ENCODE measurements around the gene BCAR1.

Gene BCAR1

GRCh38 chr16:75251280-75252048 is at the start of gene BCAR1:
Gene BCAR1, minus strand, starts transcription at chr16:75251624. Its CDS starts 142 bp downstream, at chr16:75251482.
- H3K4me3 ChIP-seq (ENCODE audit: low read depth, low read length) = peak within 1 kb of the TSS; percentile 78
- no peak for TF ChIP-seq CTCF (IDR thresholded peaks at IDR 0.05; ENCODE audit: low read depth, low read length)
- peak; percentile 89 for DNase-seq (ENCODE audit: low read depth, low spot score)
- in situ Hi-C loops (cut with HindIII; ENCODE audit: low sequenced_read_pairs) = no loop called here

- in situ Hi-C loops (cut with HindIII; ENCODE audit: low sequenced_read_pairs) = no loop called here
- DNase-seq (ENCODE audit: low read depth, low spot score) = no peak
- no peak overlapping the region for H3K4me3 ChIP-seq (ENCODE audit: low read depth, low read length)
- no peak for TF ChIP-seq CTCF (IDR thresholded peaks at IDR 0.05; ENCODE audit: low read depth, low read length)
These were observed 46.8 kb upstream of the BCAR1 start for GRCh38 chr16:75298267-75298666.

- H3K4me3 ChIP-seq (ENCODE audit: low read depth, low read length) = no peak overlapping the region
- in situ Hi-C loops (cut with HindIII; ENCODE audit: low sequenced_read_pairs) = no loop called here
- DNase-seq (ENCODE audit: low read depth, low spot score) = peak; percentile 52
- TF ChIP-seq CTCF (IDR thresholded peaks at IDR 0.05; ENCODE audit: low read depth, low read length) = no peak
These were observed 45.2 kb upstream of the BCAR1 start for GRCh38 chr16:75296606-75297005.

GRCh38 chr16:75294773-75295459 is 43.5 kb upstream of the BCAR1 start:
- in situ Hi-C loops (cut with HindIII; ENCODE audit: low sequenced_read_pairs) = no loop called here
- no peak overlapping the region for H3K4me3 ChIP-seq (ENCODE audit: low read depth, low read length)
- TF ChIP-seq CTCF (IDR thresholded peaks at IDR 0.05; ENCODE audit: low read depth, low read length) = no peak
- no peak for DNase-seq (ENCODE audit: low read depth, low spot score)

- no peak for TF ChIP-seq CTCF (IDR thresholded peaks at IDR 0.05; ENCODE audit: low read depth, low read length)
- DNase-seq (ENCODE audit: low read depth, low spot score) = no peak
- in situ Hi-C loops (cut with HindIII; ENCODE audit: low sequenced_read_pairs) = no loop called here
- no peak overlapping the region for H3K4me3 ChIP-seq (ENCODE audit: low read depth, low read length)
These were observed 42.3 kb upstream of the BCAR1 start for GRCh38 chr16:75293772-75294171.

- no peak for DNase-seq (ENCODE audit: low read depth, low spot score)
- in situ Hi-C loops (cut with HindIII; ENCODE audit: low sequenced_read_pairs) = no loop called here
- H3K4me3 ChIP-seq (ENCODE audit: low read depth, low read length) = no peak overlapping the region
- TF ChIP-seq CTCF (IDR thresholded peaks at IDR 0.05; ENCODE audit: low read depth, low read length) = no peak
These were observed 41.7 kb upstream of the BCAR1 start for GRCh38 chr16:75293173-75293572.

Measured in astrocyte of the spinal cord (primary cell).